AG09309 (cell line): ENCODE results near the gene CCDC27.

Experiments
- DNase-seq: peaks from one replicate; pipeline ENCODE4 v3.0.0-alpha.2; 2010; ENCODE audit warnings: low read depth
- H3K4me3 ChIP-seq: 2 replicates; pipeline ENCODE4 v1.5.1; 2011; ENCODE audit warnings: mild to moderate bottlenecking, low read depth, low read length, moderate library complexity; ENCODE audit not compliant: control insufficient read depth
- CTCF ChIP-seq: IDR thresholded peaks from 2 replicates; pipeline ENCODE4 v1.5.1; 2011; ENCODE audit warnings: mild to moderate bottlenecking, low read depth, low read length, inconsistent platforms; ENCODE audit not compliant: insufficient read depth, control insufficient read depth; ENCODE audit errors: missing control alignments

CCDC27 gene

GRCh38 chr1:3732434-3733093, 19.7 kb upstream of the CCDC27 start:
- no peak for DNase-seq
- H3K4me3 ChIP-seq: no peak overlapping the region

GRCh38 chr1:3733094-3733882, 19.0 kb upstream of the CCDC27 start:
- no peak overlapping the region for H3K4me3 ChIP-seq
- no peak for DNase-seq
- no peak for TF ChIP-seq CTCF

More at GRCh38 chr1:3732434-3733093, 19.7 kb upstream of the CCDC27 start:
- TF ChIP-seq CTCF: no peak

GRCh38 chr1:3733883-3734589, 18.2 kb upstream of the CCDC27 start:
- no peak overlapping the region for H3K4me3 ChIP-seq
- no peak for TF ChIP-seq CTCF
- DNase-seq: no peak

GRCh38 chr1:3734602-3735001, 17.6 kb upstream of the CCDC27 start:
- no peak for DNase-seq
- H3K4me3 ChIP-seq: no peak overlapping the region
- no peak for TF ChIP-seq CTCF

- TF ChIP-seq CTCF: no peak
- no peak overlapping the region for H3K4me3 ChIP-seq
- DNase-seq: no peak
Measured at GRCh38 chr1:3735027-3735681, 17.1 kb upstream of the CCDC27 start.

- no peak for TF ChIP-seq CTCF
- H3K4me3 ChIP-seq: no peak overlapping the region
Measured at GRCh38 chr1:3735688-3736087, 16.6 kb upstream of the CCDC27 start.

More at GRCh38 chr1:3735688-3736087, 16.6 kb upstream of the CCDC27 start:
- no peak for DNase-seq
